Measurements from ENCODE around the gene TSBP1.

The TSBP1 gene, protein sequence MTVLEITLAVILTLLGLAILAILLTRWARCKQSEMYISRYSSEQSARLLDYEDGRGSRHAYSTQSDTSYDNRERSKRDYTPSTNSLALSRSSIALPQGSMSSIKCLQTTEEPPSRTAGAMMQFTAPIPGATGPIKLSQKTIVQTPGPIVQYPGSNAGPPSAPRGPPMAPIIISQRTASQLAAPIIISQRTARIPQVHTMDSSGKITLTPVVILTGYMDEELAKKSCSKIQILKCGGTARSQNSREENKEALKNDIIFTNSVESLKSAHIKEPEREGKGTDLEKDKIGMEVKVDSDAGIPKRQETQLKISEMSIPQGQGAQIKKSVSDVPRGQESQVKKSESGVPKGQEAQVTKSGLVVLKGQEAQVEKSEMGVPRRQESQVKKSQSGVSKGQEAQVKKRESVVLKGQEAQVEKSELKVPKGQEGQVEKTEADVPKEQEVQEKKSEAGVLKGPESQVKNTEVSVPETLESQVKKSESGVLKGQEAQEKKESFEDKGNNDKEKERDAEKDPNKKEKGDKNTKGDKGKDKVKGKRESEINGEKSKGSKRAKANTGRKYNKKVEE

DNA sequence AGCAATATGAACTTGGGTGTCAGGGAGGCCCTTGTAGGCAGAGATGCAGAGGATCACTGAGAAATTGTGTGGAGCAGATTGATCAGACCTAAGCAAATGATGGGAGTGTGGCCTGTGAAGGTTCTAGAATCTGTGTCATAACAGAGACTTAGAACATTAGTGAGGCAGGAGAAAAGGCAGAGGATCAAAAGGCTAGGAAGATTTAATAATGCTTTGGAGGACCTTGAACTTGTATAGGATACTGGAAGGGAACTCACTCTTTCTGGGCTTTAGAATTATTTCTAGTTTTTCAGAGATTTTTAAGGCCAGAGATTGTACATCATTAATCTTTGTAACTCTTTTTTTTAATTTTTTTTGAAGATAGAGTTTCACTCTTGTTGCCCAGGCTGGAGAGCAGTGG is at the start of gene TSBP1:
TSBP1 (minus strand) TSS at position 101 of the 400 bp plus-strand sequence. CDS start 197 bp downstream, outside the sequence.
- DNase-seq = no peak

DNA sequence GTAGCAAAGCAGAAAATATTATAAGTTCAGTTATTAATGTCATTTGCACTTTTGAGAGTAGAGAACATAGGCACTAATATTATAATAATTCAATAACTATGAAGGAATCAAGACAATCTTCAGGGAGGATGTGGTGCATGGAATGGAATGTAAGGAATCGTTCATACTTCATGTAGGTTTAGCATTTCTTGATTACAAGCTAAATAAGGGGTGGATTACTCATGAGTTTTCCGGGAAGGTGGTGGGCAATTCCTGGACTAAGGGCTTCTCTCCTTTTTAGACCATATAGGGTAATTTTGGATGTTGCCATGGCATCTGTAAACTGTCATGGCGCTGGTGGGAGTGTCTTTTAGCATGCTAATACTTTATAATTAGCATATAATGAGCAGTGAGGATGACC is 44.3 kb upstream of the TSBP1 start:
- DNase-seq = no peak

DNA sequence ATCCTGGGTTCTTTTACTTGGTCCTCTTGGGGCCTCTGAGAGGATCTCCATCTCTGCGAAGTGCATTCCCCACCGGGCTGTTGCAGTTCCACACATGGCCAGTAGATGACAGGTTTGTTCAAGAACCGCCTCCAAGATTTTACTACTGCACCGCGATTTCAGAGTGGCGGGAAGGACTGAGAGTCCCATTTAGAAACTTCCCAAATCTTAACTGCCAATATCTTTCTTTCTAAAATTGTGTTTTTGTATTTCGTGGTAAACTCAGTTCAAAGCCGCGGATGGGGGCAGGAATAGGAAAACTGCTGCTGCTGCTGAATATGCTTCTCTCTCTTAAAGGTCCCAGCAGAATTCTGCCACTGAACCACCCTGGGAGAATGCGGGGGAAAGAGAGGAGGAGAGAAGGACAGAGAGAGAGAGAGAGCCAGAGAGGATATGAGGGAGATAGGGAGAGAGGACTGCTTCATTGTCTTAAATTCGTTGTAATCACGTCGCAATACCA is 43.9 kb upstream of the TSBP1 start:
- peak; percentile 52 to 59 for DNase-seq

DNA sequence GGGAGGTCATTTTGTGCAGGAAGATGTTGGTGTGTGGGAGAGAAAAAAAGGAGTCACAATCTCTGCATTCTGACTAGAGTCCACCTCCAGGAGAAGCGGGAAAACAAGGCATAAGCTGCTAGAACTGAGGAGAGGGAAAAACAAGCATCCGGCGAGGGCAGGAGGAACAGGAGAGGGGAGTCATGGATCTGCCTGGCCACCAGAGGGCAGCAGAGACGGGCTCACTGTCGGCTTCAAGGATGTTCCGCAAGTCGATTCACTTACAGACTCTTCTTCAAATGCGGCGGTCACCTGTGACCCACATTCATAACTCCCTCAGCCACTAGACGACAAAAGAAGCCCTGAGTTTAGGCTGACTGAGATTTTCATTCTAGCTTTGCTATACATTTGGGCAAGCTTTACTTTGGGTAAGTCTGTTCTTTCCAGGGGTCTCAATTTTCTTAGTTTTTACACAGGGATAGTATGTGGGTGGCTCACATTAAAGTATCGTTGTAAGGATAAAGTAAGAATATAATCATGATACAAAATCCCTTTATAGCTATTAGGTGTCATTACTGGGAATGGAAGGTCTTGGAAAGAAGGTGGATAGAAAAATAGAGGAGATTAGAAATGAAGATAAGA is 41.8 kb upstream of the TSBP1 start:
- DNase-seq = peak; percentile 46 to 66

DNA sequence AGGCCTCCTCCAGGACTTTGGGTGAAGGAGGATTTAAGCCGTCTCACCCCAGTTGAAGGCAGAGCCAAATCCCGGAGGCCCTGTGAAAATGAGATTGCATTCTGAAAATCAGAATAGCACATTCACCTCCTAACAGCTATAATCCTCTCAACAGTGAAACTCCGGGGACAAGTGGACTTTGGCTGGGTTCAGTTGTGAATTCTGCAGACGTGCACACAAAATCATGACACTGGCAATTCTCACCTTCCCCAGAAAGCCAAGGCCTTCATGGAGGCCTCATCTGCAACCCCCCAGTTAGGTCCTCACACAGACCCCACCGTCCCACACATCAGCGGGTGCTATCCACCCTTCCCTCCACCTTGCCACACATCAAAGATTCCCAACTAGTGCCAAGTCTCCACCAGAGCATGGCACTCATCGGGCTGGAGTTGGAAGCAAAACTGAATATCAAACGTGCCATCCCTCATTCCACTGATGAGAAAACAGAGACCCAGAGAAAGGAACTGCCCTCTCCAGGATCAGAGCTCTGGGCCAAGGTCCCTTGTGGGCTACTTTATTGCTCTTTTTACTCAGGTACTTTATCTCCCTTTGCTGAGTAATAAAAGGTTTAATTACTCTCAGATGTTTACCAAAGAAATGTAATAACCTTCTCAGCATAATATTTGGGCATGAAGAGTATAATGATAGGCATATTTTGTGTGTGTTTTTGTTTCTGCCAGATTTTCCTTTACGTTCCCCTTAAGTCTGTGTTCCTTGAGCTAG is 40.0 kb upstream of the TSBP1 start:
- DNase-seq = no peak

DNA sequence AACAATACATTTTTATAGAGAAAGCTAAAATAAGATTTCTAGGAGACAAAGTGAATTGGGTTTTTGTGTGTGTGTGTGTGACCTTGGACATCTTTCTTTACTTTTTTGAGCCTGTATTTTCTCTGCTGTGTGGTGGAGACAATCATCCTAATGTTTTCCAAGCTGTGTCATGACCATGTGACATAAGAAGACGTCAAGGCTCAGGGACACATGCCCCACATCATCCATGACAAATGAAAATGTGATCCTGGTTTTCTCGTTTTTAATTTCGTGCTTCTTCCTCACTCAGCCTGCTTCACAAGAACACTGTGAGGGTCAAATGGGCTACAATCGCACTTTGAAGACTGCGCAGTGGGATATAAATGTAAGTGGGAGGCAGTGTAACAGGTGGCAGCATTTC is 39.2 kb upstream of the TSBP1 start:
- DNase-seq = no peak

DNA sequence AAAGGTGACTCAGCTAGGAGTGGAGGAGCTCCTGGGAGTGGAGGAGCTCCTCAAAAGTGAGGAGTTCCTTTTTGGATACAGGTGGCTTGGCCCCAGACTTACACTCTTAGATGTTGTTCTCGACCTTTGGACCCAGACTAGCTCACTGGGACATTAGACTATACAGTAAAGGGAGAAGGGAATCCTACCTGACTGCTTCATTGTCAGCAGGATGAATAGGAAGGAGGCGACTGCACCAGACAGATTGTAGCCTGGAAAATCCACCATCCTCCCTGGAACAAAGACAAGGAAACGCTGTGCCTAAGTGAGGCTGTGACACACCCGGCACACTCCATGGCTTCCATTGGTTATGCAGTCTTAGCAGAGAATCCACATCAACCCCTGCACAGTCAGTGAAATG is 35.2 kb upstream of the TSBP1 start, which contains the start of gene BTNL2:
BTNL2 (minus strand) TSS at position 325 of the 400 bp plus-strand sequence; CDS start at position 267, 58 bp downstream.
- DNase-seq = no peak

DNA sequence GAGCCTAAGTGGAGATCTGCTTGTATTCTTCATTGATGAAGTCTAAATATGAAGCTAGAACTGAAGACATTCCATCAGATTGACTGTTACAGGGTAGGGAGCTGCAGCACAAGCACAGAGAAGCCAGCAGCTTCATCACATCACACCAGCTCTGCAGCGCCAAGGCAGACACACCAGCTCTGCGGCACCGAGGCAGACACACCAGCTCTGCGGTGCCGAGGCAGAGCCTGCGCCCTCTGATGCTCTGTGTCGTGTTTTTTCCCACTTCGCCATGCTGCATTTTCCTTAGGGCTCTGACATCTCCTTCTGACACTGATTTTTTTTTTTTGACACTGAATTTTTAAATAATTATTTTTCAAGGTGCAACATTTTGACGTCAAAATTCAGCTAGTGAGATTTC is 34.5 kb upstream of the TSBP1 start:
- DNase-seq = no peak

DNA sequence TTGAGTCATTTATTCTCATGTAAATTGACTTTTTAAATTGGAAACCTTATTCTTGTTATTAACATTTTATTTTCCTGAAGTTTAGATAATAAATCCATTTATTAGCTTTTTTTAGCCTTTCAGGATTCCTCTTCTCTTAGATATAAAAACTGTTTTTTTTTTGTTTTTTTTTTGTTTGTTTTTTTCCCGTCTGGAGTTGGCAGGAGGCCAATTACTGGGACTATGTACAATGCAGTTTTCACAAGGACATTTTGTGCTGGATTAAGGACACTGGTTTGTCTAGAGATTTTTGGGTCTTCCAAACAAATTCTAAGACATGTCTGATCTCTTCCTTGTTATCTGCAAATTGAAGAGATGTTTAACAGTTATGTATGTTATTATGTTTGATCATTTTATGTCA is 34.0 kb upstream of the TSBP1 start:
- no peak for DNase-seq

DNA sequence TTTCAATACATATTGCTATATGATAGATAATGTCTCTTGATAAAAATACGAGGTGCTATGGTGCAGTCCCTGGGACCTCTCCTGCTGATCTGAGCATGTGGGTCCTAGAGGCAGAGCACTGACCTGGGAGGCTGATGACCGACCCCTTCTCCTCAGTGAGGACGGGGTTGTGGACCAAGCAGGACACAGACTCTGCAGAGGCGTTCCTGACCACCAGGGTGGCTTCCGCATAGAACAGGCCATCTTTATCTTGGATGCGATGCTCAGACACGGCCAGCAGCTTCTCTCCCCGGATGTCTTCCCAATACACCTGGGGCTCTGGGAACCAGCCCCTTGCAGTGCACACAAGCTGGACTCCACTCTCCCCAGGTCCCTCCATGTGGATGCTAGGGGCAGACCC is 31.1 kb upstream of the TSBP1 start:
- no peak for DNase-seq

DNA sequence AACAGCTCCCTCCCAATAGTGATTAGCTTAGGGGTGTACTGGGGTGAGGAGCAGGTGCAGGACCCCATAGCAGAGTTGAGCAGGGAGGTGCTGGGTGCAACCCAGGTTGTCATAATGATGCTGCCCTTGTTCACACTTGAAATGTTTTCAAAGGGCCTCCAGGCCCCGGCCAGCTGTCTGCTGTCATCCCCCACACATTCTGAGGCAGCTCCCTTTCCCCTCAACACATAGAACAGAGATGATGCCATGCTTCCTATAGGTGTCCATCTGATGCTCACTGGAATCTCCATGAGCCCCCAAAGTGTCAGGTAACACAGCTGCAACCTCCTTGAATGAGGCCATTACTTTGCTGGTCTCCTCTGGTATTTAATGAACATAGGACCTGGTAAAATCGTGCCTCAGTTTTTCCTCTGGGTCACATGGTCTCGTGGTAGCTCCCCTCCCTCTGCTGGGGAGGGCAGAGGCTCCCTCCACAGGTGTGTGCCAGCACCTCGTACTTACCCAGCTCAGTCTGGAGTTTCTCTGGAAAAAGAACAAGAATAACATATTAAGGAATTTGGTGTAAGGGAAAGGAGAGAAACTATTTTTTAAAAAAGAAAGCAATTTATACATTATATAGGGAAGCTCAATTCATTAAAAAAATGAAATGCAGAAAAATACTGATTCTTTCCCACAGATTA is 29.7 kb upstream of the TSBP1 start:
- DNase-seq = no peak

DNA sequence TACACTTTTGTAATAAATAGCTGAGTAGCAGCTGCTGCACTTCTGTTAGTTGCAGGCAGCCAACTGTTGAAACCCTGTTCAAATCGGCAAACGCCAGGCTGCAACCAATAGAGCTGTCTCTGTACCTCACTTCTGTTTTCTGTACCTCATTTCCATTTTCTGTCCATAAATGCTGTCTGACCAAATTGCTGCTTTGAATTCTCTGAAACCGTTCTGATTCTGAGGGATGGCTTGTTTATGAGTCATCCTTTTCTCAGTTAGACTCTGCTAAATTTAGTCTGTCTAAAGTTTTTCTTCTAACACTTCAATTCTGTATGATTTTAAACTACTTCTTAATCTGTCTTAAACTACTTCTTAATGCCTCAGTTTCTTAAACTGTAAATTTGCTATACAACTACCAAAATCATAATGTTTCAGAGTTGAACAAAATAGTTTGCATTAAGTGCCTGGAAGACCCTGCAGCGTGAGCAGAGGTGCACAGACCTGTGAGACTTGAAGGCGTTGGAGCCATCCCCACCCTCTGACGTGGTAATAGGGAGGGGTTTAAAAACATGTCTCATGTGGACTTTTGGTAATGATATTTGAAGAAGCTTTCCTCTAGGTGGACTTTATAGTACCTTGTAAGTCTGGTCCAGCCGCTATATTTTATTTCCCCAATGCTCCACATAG is 25.7 kb upstream of the TSBP1 start:
- DNase-seq = no peak

DNA sequence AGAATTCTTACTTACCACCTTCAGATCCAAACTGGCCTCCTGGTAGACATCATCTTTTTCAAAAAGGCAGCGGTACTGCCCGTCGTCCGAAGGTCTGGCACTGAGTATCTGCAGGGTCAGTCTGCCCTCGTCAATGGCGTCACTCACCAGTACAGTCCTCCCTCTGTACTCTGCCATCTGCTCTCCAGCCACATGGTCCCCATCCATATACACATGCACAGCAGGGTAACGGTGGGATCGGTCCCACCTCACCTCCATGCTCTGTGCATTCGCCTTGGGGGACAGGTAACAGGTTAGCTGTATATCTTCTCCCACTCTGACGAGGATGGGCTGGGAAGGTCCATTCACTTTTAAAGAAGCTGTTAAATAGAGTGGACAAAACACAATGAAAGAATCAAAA is 24.3 kb upstream of the TSBP1 start:
- DNase-seq = no peak

DNA sequence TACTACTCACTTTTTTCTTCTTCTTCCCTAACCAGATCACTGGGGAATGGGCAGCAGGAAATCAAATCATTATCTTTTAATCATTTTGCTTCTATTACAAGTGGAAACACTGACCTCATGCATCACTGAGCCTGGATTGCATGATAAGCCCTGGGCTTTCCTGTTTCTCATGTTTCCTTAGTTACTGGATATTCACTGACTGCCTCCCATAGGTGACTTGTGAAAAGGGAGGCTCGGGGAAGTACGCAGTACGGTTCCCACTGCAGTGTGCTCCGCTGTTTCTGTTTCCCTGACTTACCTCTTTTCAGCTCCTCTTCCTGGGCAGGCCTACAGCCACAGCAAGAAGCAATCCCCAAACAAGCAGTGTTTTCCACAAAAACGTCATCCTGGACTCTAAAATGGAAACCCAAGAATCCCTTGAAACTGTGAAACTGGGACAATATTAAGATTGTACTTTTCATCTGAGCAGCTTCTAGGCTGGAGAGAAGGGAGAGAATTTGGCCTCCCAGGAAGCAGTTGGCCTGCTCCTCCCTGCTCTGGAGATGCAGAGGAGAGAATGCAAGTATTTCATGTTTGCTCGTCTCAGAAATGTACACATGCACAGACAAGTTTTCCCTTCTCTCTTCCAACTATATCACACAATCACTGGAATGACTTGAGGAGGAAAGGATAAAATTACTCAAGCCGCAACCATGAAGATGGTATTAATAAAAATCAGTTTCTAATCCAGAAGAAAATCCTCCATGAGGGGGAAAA is 22.1 kb upstream of the TSBP1 start:
- no peak for DNase-seq

DNA sequence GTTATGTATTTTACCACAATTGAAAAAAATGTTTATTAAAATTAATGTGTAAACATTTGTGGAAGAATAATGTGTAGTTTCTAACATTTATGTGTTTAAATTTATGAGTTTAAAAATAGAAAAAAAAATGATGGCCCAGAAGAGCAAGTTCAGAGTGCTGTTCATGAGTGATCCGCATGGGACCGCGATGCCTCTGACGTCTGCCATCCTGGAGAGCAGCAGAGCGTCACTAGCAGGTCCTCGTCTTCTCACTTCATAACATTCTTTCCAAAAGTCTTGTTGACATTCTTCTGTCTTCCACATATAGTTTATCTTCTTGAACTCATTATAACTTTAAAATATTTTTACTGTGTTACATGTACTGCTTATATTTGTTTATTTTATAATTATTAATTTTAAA is 19.8 kb upstream of the TSBP1 start:
- DNase-seq = no peak

DNA sequence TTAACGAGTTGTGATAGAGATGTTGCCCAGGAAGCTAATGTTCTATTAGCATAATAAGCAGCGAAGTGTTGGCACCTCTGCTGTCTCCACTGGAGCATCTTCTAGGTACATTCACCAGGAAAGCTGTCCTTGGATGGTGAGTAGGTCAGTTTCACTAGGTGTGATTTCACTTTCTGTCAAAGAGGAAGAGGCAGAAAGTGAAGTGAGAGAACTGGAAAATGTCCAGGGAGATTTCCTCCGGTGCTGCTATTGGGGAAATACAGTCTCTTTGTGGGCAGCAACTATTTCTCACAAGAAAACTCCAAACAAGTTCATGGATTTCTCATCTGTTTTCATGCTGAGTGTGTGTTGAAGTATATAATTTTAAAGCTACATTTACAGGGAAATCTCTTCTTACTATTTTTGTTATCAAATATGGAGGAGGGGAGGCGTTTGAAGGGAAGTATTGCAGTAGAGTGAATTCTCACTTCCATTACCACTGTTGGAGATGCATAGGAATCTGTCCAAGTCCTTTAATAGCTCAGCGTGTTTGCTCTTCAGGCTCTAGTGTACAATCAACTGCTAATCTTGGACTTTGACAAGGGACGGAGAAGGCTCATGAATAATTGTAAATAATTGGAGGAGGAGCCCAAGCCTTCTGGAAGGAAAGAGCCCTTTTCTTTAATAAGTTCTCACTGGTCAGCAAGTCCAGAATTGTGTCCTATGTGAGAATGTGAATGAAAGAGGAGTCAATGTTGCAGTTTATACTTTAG is 16.1 kb upstream of the TSBP1 start:
- DNase-seq = no peak

DNA sequence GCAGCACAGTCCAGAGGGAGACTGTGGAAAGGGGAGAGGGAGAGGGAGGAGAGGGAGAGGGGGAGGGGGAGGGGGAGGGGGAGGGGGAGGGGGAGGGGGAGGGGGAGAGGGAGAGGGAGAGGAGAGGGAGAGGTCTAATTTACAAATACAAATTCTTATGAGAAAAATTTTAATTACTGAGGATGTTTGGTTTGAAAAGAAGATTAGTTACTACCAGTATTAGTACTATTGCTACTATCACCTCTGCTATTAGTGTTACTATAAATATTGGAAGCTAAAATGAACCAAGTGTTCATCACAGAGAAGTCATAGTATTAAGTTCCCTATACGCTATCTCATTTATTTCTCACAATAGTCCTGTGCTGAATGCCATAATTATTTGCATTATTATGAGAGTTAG is 14.3 kb upstream of the TSBP1 start:
- no peak for DNase-seq

DNA sequence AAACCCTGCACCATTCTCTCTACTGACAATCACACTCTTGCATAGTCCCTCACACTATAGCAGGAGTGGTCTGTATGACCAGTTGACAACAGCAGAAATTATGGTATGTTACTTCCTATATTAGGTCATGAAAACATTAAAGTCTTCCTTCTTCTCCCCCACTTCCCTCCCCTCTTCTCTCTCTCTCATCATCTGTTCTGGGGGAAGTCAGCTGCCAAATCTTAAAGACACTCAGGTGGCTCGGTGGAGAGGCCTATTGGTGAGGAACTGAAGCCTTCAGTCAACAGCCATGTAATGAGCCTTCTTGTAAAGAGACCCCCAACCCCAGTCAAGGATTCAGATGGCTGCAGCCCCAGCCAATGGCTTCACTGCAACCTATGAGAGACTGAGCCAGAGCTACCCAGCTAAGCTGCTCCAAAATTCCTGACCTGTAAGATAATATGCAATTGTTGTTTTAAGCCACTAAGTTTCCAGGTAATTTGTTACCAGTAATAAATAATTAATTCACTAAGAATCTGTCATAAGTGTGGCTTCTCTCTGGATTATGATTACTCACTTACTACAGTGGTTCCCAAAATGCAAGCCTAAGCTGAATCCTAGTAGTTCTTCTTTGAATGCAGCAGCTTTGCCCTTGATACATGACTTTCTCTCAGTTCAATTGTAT is 11.2 kb upstream of the TSBP1 start:
- DNase-seq = no peak

DNA sequence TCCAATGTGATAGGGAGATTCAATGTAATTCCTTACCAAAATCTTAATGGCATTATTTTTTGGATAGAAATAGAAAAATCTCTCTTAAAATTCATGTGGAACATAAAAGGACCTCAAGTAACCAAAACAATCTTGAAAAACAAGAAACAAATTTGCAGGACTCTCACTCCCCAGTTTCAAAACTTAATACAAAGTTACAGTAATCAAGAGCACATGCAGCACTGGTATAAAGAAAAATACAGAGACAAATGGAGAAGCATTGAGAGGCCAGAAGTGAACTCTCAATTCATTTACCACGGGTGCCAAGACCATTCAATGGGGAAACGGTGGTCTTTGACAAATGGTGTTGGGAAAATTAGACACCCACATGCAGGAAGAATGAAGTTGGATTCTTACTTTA is 7.8 kb upstream of the TSBP1 start:
- no peak for DNase-seq
